ENCODE measurements around the gene TMEM54. TPM values are rescaled to one million over a fixed set of nuclear protein-coding genes. Genes with fewer than 3 reads are reported as not detected.

TMEM54 gene
- total and polyA plus RNA-seq, 10 of the 15 experiments (the other 5 are each of a cell fraction or from before 2014, with no cell fraction given): 0.07 to 0.94 (median 0.56) TPM; not detected in 1

DNA sequence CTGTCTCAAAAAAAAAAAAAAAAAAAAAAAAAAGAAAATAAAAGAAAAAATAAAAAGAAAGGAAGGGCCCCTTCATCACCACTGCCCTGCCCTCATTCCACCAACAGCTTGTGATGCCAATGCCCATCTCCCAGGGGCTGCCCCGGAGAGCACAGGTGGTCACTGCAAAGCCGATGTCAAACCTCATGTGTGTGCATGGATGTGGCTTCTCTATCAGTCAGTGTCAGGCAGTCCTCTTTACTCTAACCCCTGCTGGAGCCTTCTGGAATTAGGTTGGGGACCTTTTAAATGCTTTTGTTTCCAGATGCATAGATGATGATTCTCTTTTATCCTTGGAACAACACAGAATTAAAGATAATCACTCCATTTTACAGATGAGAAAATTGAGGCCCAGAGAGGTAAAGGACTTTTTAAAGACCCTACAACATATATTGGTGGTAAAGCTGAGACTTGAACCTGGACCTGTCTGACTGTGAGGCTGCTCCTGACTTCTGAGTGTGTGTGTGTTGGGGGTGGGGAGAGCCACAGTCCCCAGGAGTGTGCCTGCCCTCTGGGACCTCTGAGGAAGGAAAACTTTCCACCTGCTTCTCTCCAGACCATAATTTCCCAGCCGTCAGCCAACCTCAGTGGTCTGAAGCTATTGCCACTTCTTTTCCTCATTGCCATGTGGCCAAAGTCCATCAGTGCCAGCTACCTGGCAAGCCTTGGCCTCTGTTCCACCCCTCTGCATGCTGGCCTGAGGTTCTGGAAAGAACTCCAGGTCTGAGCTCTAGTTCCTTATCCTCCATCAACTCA, 3.0 kb upstream of the TMEM54 start:
- no peak for ATAC-seq
- POLR2A ChIA-PET: interaction anchor here (0.5 to 1.0 kb wide), 2 partner anchors 46 to 181 kb away, joined by 3 to 6 read pairs; no protein-coding TSS in a partner anchor
- TF ChIP-seq, protein P1, sequence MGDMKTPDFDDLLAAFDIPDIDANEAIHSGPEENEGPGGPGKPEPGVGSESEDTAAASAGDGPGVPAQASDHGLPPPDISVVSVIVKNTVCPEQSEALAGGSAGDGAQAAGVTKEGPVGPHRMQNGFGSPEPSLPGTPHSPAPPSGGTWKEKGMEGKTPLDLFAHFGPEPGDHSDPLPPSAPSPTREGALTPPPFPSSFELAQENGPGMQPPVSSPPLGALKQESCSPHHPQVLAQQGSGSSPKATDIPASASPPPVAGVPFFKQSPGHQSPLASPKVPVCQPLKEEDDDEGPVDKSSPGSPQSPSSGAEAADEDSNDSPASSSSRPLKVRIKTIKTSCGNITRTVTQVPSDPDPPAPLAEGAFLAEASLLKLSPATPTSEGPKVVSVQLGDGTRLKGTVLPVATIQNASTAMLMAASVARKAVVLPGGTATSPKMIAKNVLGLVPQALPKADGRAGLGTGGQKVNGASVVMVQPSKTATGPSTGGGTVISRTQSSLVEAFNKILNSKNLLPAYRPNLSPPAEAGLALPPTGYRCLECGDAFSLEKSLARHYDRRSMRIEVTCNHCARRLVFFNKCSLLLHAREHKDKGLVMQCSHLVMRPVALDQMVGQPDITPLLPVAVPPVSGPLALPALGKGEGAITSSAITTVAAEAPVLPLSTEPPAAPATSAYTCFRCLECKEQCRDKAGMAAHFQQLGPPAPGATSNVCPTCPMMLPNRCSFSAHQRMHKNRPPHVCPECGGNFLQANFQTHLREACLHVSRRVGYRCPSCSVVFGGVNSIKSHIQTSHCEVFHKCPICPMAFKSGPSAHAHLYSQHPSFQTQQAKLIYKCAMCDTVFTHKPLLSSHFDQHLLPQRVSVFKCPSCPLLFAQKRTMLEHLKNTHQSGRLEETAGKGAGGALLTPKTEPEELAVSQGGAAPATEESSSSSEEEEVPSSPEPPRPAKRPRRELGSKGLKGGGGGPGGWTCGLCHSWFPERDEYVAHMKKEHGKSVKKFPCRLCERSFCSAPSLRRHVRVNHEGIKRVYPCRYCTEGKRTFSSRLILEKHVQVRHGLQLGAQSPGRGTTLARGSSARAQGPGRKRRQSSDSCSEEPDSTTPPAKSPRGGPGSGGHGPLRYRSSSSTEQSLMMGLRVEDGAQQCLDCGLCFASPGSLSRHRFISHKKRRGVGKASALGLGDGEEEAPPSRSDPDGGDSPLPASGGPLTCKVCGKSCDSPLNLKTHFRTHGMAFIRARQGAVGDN (IDR thresholded peaks at IDR 0.05): no peak
- TF ChIP-seq TAF1 (IDR thresholded peaks at IDR 0.05; ENCODE audit: borderline replicate concordance, low read depth, low read length) (no peak), HDAC6 (IDR thresholded peaks at IDR 0.05; ENCODE audit: unreplicated experiment) (no peak), CBX5 (IDR thresholded peaks at IDR 0.05; ENCODE audit: low read depth) (no peak), RAD51 (IDR thresholded peaks at IDR 0.05) (no peak), RB1 (IDR thresholded peaks at IDR 0.05; ENCODE audit: borderline replicate concordance) (no peak), SUPT20H (IDR thresholded peaks at IDR 0.05; ENCODE audit: borderline replicate concordance, control insufficient read depth, low read depth, low read length) (no peak), CHD4 (IDR thresholded peaks at IDR 0.05) (no peak), FOS (IDR thresholded peaks at IDR 0.05; ENCODE audit: borderline replicate concordance, extremely low read depth, insufficient read length) (no peak)
- TF ChIP-seq, protein P2, sequence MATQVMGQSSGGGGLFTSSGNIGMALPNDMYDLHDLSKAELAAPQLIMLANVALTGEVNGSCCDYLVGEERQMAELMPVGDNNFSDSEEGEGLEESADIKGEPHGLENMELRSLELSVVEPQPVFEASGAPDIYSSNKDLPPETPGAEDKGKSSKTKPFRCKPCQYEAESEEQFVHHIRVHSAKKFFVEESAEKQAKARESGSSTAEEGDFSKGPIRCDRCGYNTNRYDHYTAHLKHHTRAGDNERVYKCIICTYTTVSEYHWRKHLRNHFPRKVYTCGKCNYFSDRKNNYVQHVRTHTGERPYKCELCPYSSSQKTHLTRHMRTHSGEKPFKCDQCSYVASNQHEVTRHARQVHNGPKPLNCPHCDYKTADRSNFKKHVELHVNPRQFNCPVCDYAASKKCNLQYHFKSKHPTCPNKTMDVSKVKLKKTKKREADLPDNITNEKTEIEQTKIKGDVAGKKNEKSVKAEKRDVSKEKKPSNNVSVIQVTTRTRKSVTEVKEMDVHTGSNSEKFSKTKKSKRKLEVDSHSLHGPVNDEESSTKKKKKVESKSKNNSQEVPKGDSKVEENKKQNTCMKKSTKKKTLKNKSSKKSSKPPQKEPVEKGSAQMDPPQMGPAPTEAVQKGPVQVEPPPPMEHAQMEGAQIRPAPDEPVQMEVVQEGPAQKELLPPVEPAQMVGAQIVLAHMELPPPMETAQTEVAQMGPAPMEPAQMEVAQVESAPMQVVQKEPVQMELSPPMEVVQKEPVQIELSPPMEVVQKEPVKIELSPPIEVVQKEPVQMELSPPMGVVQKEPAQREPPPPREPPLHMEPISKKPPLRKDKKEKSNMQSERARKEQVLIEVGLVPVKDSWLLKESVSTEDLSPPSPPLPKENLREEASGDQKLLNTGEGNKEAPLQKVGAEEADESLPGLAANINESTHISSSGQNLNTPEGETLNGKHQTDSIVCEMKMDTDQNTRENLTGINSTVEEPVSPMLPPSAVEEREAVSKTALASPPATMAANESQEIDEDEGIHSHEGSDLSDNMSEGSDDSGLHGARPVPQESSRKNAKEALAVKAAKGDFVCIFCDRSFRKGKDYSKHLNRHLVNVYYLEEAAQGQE (IDR thresholded peaks at IDR 0.05; ENCODE audit: low read depth, low read length): no peak
- TF ChIP-seq, protein P3, sequence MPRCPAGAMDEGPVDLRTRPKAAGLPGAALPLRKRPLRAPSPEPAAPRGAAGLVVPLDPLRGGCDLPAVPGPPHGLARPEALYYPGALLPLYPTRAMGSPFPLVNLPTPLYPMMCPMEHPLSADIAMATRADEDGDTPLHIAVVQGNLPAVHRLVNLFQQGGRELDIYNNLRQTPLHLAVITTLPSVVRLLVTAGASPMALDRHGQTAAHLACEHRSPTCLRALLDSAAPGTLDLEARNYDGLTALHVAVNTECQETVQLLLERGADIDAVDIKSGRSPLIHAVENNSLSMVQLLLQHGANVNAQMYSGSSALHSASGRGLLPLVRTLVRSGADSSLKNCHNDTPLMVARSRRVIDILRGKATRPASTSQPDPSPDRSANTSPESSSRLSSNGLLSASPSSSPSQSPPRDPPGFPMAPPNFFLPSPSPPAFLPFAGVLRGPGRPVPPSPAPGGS (IDR thresholded peaks at IDR 0.05; ENCODE audit: borderline replicate concordance, insufficient read depth, low read depth, low read length, poor library complexity, severe bottlenecking): no peak
- TF ChIP-seq, protein P4, sequence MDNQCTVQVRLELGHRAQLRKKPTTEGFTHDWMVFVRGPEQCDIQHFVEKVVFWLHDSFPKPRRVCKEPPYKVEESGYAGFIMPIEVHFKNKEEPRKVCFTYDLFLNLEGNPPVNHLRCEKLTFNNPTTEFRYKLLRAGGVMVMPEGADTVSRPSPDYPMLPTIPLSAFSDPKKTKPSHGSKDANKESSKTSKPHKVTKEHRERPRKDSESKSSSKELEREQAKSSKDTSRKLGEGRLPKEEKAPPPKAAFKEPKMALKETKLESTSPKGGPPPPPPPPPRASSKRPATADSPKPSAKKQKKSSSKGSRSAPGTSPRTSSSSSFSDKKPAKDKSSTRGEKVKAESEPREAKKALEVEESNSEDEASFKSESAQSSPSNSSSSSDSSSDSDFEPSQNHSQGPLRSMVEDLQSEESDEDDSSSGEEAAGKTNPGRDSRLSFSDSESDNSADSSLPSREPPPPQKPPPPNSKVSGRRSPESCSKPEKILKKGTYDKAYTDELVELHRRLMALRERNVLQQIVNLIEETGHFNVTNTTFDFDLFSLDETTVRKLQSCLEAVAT (IDR thresholded peaks at IDR 0.05): no peak

More for the DNA sequence above, 3.0 kb upstream of the TMEM54 start:
- H3K4me1 ChIP-seq (ENCODE audit: control insufficient read depth, insufficient read depth, low read length): no peaks in the 10 kb centered on the region
- no TSS peak for BruUV-seq (replicated peaks)
- H3K4me2 ChIP-seq (ENCODE audit: control insufficient read depth, insufficient read depth): no peak overlapping the region
- ChIA-PET CTCF (no interaction called here), SMC1A (ENCODE audit: uncharacterized antibody, unreplicated experiment) (interaction anchor here (1.1 to 1.2 kb wide), 3 partner anchors 23 to 150 kb away, joined by 3 read pairs; no protein-coding TSS in a partner anchor), RAD21 (ENCODE audit: unreplicated experiment) (no interaction called here)
- no peak overlapping the region for H3K4me3 ChIP-seq
- in situ Hi-C loops (cut with MboI): no loop called here
- no peak overlapping the region for H3K9ac ChIP-seq (ENCODE audit: control insufficient read depth, insufficient read depth, low read length)
- intact Hi-C loops (cut with micrococcal nuclease; ENCODE audit: unreplicated experiment): no loop called here
- H3K27ac ChIP-seq (ENCODE audit: control insufficient read depth, insufficient read depth): no peak overlapping the region
- peaks cover 3 to 7% of the 10 kb centered on the region in 2 experiments for H3K27me3 ChIP-seq (replicated peaks in 1 of 2; ENCODE audit: control insufficient read depth in 2 of 2, insufficient read depth in 2 of 2, low read length in 1 of 2)
- H3K79me2 ChIP-seq (ENCODE audit: control insufficient read depth, insufficient read depth, low read length): no peaks in the 10 kb centered on the region
- H3K36me3 ChIP-seq (ENCODE audit: control insufficient read depth in 2 of 2, insufficient read depth in 2 of 2, low read length in 1 of 2): no peaks in the 10 kb centered on the region
- WGBS (ENCODE audit: insufficient coverage, insufficient replicate concordance, low lambda C conversion rate, missing lambda C conversion rate): 58% methylated on average over 3 of the region's 3 CpGs
- FAIRE-seq: no peak
- DNase-seq (ENCODE audit: low read depth, low spot score): no peak
- H2AFZ ChIP-seq (ENCODE audit: control insufficient read depth, low read depth, low read length): no peak overlapping the region
- no peaks in the 10 kb centered on the region for H3K9me3 ChIP-seq (replicated peaks; ENCODE audit: control insufficient read depth, insufficient read depth, low read length)
- no peaks in the 10 kb centered on the region for H4K20me1 ChIP-seq (ENCODE audit: control insufficient read depth, insufficient read depth)

Measured in GM12878 (cell line).